AG09309 (cell line): ENCODE measurements around the gene SUMO3.

Experiments used
- DNase-seq: peaks from one replicate; pipeline ENCODE4 v3.0.0-alpha.2; 2010; ENCODE audit warnings: low read depth
- H3K4me3 ChIP-seq: 2 replicates; pipeline ENCODE4 v1.5.1; 2011; ENCODE audit warnings: mild to moderate bottlenecking, low read depth, low read length, moderate library complexity; ENCODE audit not compliant: control insufficient read depth
- TF ChIP-seq, protein P1 (sequence below): IDR thresholded peaks from 2 replicates; pipeline ENCODE4 v1.5.1; 2011; ENCODE audit warnings: mild to moderate bottlenecking, low read depth, low read length, inconsistent platforms; ENCODE audit not compliant: insufficient read depth, control insufficient read depth; ENCODE audit errors: missing control alignments

SUMO3 gene

DNA sequence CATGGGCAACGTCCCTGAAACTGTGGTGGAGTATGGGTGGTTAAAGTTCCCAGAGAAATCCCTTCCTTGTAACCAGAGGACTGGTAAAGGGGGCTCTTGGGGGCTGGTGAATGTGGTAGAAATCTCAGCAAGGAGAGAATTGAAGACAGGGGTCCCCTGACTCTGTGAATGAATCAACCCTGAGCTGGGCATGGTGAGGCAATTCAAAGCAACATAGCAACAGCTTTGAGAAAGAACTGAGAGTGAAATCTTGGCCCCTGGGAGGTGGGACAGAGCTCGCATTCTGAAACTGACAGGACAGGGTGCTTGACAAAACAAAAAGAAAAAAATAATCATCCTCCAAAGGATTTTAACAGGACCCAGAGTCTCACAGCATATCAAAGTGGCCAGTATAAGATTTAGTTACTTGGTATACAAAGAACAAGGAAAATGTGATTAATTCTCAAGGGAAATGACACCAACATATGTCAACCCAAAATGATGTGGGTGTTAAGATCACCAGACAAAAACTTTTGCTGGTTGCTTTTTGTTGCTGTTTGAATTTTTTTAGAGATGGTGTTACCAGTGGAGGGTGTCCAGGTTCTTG lies 11.7 kb upstream of the SUMO3 start:
- H3K4me3 ChIP-seq, result no peak overlapping the region
- TF ChIP-seq, protein P1, sequence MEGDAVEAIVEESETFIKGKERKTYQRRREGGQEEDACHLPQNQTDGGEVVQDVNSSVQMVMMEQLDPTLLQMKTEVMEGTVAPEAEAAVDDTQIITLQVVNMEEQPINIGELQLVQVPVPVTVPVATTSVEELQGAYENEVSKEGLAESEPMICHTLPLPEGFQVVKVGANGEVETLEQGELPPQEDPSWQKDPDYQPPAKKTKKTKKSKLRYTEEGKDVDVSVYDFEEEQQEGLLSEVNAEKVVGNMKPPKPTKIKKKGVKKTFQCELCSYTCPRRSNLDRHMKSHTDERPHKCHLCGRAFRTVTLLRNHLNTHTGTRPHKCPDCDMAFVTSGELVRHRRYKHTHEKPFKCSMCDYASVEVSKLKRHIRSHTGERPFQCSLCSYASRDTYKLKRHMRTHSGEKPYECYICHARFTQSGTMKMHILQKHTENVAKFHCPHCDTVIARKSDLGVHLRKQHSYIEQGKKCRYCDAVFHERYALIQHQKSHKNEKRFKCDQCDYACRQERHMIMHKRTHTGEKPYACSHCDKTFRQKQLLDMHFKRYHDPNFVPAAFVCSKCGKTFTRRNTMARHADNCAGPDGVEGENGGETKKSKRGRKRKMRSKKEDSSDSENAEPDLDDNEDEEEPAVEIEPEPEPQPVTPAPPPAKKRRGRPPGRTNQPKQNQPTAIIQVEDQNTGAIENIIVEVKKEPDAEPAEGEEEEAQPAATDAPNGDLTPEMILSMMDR, result no peak
- no peak for DNase-seq

DNA sequence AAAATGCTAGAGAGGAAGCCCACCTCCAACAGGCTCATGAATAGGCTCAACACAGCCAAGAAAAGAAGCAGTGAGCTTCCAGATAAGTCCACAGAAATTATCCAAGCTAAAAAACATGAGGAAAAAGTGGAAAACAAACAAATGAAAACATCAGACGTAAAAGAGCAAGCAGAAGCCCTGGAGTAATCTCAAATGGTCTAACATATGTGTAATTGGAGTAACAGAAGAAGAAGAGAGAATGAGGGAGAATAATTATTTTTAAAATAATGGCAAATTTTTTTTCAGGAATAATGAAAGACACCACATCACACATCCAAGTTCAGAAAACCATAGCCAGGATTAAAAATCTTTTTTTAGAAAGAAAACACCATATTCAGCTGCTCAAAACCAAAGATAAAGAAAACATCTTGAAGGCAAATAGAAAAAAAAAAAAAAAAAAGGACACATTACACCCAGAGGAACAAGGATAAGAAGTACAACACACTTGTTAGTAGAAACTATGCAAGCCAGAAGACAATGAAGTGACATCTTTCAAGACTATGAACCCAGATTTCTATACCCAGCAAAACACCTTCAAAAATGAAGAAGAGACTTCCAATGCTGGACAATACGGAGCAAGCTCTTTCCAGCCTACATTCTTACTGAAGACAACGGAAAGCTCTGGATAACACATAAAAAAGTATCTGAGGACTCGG lies 10.6 kb upstream of the SUMO3 start:
- no peak for DNase-seq
- H3K4me3 ChIP-seq, result no peak overlapping the region
- TF ChIP-seq, protein P1, result no peak

GRCh38 chr21:44823179-44823660 lies 5.4 kb upstream of the SUMO3 start:
- TF ChIP-seq, protein P1, result no peak
- H3K4me3 ChIP-seq, result no peak overlapping the region
- no peak for DNase-seq

- TF ChIP-seq, protein P1, result no peak
- no peak overlapping the region for H3K4me3 ChIP-seq
- no peak for DNase-seq
Observed at GRCh38 chr21:44822484-44823178, 4.8 kb upstream of the SUMO3 start.

GRCh38 chr21:44820851-44821250 lies 3.0 kb upstream of the SUMO3 start:
- DNase-seq, result no peak
- TF ChIP-seq, protein P1, result no peak

GRCh38 chr21:44819283-44820243 lies 1.7 kb upstream of the SUMO3 start:
- no peak overlapping the region for H3K4me3 ChIP-seq
- no peak for DNase-seq
- TF ChIP-seq, protein P1, result no peak

More at GRCh38 chr21:44820851-44821250, 3.0 kb upstream of the SUMO3 start:
- H3K4me3 ChIP-seq, result no peak overlapping the region
